ENCODE measurements around the gene GDF10. TPM values are rescaled to one million over a fixed set of nuclear protein-coding genes. Genes with fewer than 3 reads are reported as not detected.

GDF10 gene
- total RNA-seq, 1 experiment from 2014 or later, result 0.20 TPM

DNA sequence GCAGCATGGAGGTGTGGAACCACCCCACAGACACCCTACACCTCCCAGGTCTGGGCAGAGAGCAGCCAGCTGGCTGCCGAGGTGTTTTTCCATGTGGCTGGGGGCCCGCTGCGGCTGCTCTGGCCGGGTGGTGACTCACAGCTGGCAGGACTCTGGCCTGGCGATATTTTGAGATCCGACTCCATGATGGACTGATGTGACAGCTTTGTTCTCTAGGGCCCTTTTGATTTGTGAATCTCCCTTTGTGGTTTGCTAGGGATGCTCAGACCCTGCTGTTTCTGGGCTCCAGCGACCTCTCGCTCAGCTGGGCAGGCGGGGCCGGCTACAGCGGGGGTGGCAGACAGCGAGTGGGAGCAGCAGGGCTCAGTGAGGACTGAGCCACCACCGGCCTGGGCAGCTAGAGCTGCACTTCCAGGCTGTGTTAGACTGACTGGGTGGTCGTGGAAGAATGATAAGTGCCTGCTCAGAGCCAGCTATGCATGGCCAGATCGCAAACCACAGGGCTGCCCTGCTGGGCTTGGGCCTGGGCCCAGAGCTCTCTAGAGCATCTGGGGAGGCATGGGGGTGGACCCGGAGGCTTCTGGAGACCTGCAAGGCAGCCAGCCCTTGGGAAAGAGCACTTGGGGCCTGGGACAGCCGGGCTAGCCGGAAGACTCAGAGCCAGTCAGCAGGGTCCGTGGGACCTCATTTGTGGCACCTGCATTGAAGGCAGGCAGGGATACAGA is 46.2 kb upstream of the GDF10 start:
- Histone ChIP-seq H3K27ac (ENCODE audit: insufficient read length, low read depth, low read length) (no peak overlapping the region), H2AK5ac (ENCODE audit: insufficient read length, low read length) (no peak overlapping the region)

More for the DNA sequence above, 46.2 kb upstream of the GDF10 start:
- Histone ChIP-seq H3K9me3 (ENCODE audit: control insufficient read depth, low read depth, low read length) (no peaks in the 10 kb centered on the region), H2AFZ (ENCODE audit: low read length) (no peak overlapping the region), H4K5ac (ENCODE audit: insufficient read length, low read depth, low read length) (no peak overlapping the region), H3K4ac (ENCODE audit: low read depth, low read length) (no peak overlapping the region), H2BK12ac (ENCODE audit: insufficient read length, low read depth, low read length) (no peak overlapping the region), H3K9ac (ENCODE audit: extremely low read depth, insufficient read length, low read length) (no peak overlapping the region), H2BK15ac (ENCODE audit: low read depth, low read length) (no peak overlapping the region), H2BK5ac (ENCODE audit: insufficient read length, low read length) (no peak overlapping the region), H3K4me1 (ENCODE audit: insufficient read depth, low read length) (no peaks in the 10 kb centered on the region), H3K23ac (ENCODE audit: insufficient read length, low read depth, low read length) (no peak overlapping the region), H3K27me3 (ENCODE audit: insufficient read depth, low read length) (no peaks in the 10 kb centered on the region), H4K91ac (ENCODE audit: insufficient read length, low read depth, low read length) (no peak overlapping the region), H4K20me1 (ENCODE audit: control insufficient read depth, insufficient read depth, insufficient read length) (no peaks in the 10 kb centered on the region), H2BK20ac (ENCODE audit: low read depth, low read length, poor library complexity, severe bottlenecking) (no peak overlapping the region), H3K23me2 (ENCODE audit: insufficient read length, low read depth, low read length, poor library complexity, severe bottlenecking) (no peaks in the 10 kb centered on the region), H3K79me1 (ENCODE audit: insufficient read depth, low read depth, low read length, poor library complexity, severe bottlenecking) (no peaks in the 10 kb centered on the region), H3K79me2 (ENCODE audit: insufficient read depth, low read length) (no peaks in the 10 kb centered on the region), H4K8ac (replicated peaks; ENCODE audit: insufficient read length, low read depth, low read length) (no peak overlapping the region), H3T11ph (ENCODE audit: low read length) (no peak overlapping the region), H3K56ac (ENCODE audit: insufficient read length, low read depth, low read length) (no peak overlapping the region), H3K14ac (ENCODE audit: insufficient read depth, low read length) (peak overlapping the region; percentile 36; the same call in 1 of the 2 replicates), H3K18ac (ENCODE audit: insufficient read length, low read depth, low read length) (no peak overlapping the region), H3K4me2 (ENCODE audit: insufficient read depth, insufficient read length, low read length) (no peak overlapping the region), H2BK120ac (ENCODE audit: low read depth, low read length, poor library complexity, severe bottlenecking) (no peak overlapping the region)
- Mint-ChIP-seq H3K4me1 (0 out of 4 replicates have a peak, but pooled peaks cover 0 to 6% of the 10 kb centered on the region in 2 experiments), H3K9me3 (no peaks in the 10 kb centered on the region; a peak in 2 of 5 replicates), H3K27ac (no peak overlapping the region), H3K4me3 (no peak overlapping the region), H3K36me3 (ENCODE audit: insufficient read depth in 1 of 3, low read depth in 3 of 3) (no peaks in the 10 kb centered on the region), H3K27me3 (ENCODE audit: low read depth) (peaks cover 4% of the 10 kb centered on the region; the same call in 1 of the 2 replicates)
- DNase-seq, result no peak
- TF ChIP-seq, protein P1, sequence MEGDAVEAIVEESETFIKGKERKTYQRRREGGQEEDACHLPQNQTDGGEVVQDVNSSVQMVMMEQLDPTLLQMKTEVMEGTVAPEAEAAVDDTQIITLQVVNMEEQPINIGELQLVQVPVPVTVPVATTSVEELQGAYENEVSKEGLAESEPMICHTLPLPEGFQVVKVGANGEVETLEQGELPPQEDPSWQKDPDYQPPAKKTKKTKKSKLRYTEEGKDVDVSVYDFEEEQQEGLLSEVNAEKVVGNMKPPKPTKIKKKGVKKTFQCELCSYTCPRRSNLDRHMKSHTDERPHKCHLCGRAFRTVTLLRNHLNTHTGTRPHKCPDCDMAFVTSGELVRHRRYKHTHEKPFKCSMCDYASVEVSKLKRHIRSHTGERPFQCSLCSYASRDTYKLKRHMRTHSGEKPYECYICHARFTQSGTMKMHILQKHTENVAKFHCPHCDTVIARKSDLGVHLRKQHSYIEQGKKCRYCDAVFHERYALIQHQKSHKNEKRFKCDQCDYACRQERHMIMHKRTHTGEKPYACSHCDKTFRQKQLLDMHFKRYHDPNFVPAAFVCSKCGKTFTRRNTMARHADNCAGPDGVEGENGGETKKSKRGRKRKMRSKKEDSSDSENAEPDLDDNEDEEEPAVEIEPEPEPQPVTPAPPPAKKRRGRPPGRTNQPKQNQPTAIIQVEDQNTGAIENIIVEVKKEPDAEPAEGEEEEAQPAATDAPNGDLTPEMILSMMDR (conservative IDR thresholded peaks at IDR 0.05), result no peak
- no CpG with 5 or more reads among the region's 19 CpGs for WGBS (ENCODE audit: extremely low coverage, insufficient read length, low lambda C conversion rate)
